Measurements from ENCODE around the gene CACFD1. TPM values are rescaled to one million over a fixed set of nuclear protein-coding genes. Genes with fewer than 3 reads are reported as not detected.

CACFD1 gene
- total and polyA plus RNA-seq, 2 of the 13 experiments (the other 11 are each of a cell fraction or from before 2014, with no cell fraction given) = 13.8 to 14.6 TPM

- WGBS (ENCODE audit: low lambda C conversion rate) = 34% methylated on average over 2 of the region's 20 CpGs
- no peak overlapping the region for H3K4me3 ChIP-seq (replicated peaks in 1 of 3; ENCODE audit: insufficient read depth in 1 of 3, low read depth in 2 of 3, low read length in 3 of 3)
- H3K4me2 ChIP-seq (ENCODE audit: low read depth, low read length) = no peak overlapping the region
- H2AFZ ChIP-seq (ENCODE audit: low read length) = no peak overlapping the region
- peaks cover 8% of the 10 kb centered on the region for H3K4me1 ChIP-seq (ENCODE audit: insufficient read depth, low read length)
- FAIRE-seq (no peak), DNase-seq (ENCODE audit: low spot score) (no peak), ATAC-seq (peak; percentile 67)
- POLR2A ChIA-PET = interaction anchor here (1.8 kb wide), 1 partner anchor 16 kb away, joined by 4 read pairs; the partner anchor contains the start of gene ADAMTS13
- intact Hi-C loops (cut with micrococcal nuclease; ENCODE audit: unreplicated experiment) = no loop called here
- TF ChIP-seq, protein P1, sequence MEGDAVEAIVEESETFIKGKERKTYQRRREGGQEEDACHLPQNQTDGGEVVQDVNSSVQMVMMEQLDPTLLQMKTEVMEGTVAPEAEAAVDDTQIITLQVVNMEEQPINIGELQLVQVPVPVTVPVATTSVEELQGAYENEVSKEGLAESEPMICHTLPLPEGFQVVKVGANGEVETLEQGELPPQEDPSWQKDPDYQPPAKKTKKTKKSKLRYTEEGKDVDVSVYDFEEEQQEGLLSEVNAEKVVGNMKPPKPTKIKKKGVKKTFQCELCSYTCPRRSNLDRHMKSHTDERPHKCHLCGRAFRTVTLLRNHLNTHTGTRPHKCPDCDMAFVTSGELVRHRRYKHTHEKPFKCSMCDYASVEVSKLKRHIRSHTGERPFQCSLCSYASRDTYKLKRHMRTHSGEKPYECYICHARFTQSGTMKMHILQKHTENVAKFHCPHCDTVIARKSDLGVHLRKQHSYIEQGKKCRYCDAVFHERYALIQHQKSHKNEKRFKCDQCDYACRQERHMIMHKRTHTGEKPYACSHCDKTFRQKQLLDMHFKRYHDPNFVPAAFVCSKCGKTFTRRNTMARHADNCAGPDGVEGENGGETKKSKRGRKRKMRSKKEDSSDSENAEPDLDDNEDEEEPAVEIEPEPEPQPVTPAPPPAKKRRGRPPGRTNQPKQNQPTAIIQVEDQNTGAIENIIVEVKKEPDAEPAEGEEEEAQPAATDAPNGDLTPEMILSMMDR (CRISPR knock-in tag; IDR thresholded peaks at IDR 0.05) = peak; percentile 77
- TF ChIP-seq STAG1 (CRISPR knock-in tag; IDR thresholded peaks at IDR 0.05) = peak; percentile 71
- TF ChIP-seq, protein P2, sequence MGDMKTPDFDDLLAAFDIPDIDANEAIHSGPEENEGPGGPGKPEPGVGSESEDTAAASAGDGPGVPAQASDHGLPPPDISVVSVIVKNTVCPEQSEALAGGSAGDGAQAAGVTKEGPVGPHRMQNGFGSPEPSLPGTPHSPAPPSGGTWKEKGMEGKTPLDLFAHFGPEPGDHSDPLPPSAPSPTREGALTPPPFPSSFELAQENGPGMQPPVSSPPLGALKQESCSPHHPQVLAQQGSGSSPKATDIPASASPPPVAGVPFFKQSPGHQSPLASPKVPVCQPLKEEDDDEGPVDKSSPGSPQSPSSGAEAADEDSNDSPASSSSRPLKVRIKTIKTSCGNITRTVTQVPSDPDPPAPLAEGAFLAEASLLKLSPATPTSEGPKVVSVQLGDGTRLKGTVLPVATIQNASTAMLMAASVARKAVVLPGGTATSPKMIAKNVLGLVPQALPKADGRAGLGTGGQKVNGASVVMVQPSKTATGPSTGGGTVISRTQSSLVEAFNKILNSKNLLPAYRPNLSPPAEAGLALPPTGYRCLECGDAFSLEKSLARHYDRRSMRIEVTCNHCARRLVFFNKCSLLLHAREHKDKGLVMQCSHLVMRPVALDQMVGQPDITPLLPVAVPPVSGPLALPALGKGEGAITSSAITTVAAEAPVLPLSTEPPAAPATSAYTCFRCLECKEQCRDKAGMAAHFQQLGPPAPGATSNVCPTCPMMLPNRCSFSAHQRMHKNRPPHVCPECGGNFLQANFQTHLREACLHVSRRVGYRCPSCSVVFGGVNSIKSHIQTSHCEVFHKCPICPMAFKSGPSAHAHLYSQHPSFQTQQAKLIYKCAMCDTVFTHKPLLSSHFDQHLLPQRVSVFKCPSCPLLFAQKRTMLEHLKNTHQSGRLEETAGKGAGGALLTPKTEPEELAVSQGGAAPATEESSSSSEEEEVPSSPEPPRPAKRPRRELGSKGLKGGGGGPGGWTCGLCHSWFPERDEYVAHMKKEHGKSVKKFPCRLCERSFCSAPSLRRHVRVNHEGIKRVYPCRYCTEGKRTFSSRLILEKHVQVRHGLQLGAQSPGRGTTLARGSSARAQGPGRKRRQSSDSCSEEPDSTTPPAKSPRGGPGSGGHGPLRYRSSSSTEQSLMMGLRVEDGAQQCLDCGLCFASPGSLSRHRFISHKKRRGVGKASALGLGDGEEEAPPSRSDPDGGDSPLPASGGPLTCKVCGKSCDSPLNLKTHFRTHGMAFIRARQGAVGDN (CRISPR knock-in tag; IDR thresholded peaks at IDR 0.05) = peak; percentile 24; the same call in 1 of the 2 replicates
- TF ChIP-seq ZBTB14 (CRISPR knock-in tag; IDR thresholded peaks at IDR 0.05) = no peak
- no peaks in the 10 kb centered on the region for H3K9me3 ChIP-seq (ENCODE audit: low read length)
- BruUV-seq (replicated peaks) = no TSS peak
- no peak overlapping the region for H3K27ac ChIP-seq (ENCODE audit: extremely low read length, insufficient read depth, low read length)
- H3K9ac ChIP-seq (ENCODE audit: insufficient read depth, low read depth, low read length) = no peak overlapping the region
- H3K79me2 ChIP-seq (ENCODE audit: insufficient read depth, low read length) = no peaks in the 10 kb centered on the region
- peaks cover 2 to 63% of the 10 kb centered on the region in 2 experiments; a peak in 3 of 5 replicates for H3K27me3 ChIP-seq (ENCODE audit: control insufficient read depth in 1 of 2, insufficient read depth in 2 of 2, low read length in 2 of 2)
- H4K20me1 ChIP-seq (ENCODE audit: insufficient read depth, low read length) = no peaks in the 10 kb centered on the region
- no peaks in the 10 kb centered on the region for H3K36me3 ChIP-seq (replicated peaks in 1 of 2; ENCODE audit: control insufficient read depth in 1 of 2, insufficient read depth in 2 of 2, low read length in 2 of 2)
- CTCF ChIA-PET (ENCODE audit: low intra/inter-chr PET ratio, low total read pairs) = interaction anchor here (1.6 kb wide), 1 partner anchor 31 kb away, joined by 6 read pairs; no protein-coding TSS in a partner anchor
- in situ Hi-C loops (cut with HindIII; ENCODE audit: extremely low pct_ligation_motif_present, low pct_unique_long_range_greater_than_20kb) = no loop called here
Measured at GRCh38 chr9:133437753-133438531, 21.8 kb upstream of the CACFD1 start.

All from HepG2 (cell line).